Heart right ventricle (tissue), 16 donors: Measurements from ENCODE around the gene ACVR1. TPM values are rescaled to one million over a fixed set of nuclear protein-coding genes. Genes with fewer than 3 reads are reported as not detected.

ENCODE experiments used
- ATAC-seq, 8 donors: fragments of 200-7000 bp; cut with Tn5 transposase; one replicate each; pipeline ENCODE4 v1.9.1; 2020; ENCODE audit warnings: mild to moderate bottlenecking in 8 of 8, moderate library complexity in 8 of 8, moderate number of reproducible peaks in 1 of 8
- DNase-seq, 2 donors: peaks; one replicate each; pipeline ENCODE4 v3.0.0-alpha.2; 2020
- H3K27ac ChIP-seq, 10 donors: fragments of 200-600 bp; sonication (generic) in 2 of 10; one replicate each; pipeline versions ENCODE4 v1.5.0 to v1.8.0; 2020 to 2022; ENCODE audit warnings: mild to moderate bottlenecking in 3 of 10
- H3K27me3 ChIP-seq, 7 donors: fragments of 200-600 bp; one replicate each; pipeline ENCODE4 v1.8.0; 2021 to 2022; ENCODE audit warnings: mild to moderate bottlenecking in 2 of 7
- H3K36me3 ChIP-seq, 9 donors: fragments of 200-600 bp; sonication (generic) in 1 of 9; one replicate each; pipeline versions ENCODE4 v1.5.0 to v1.8.0; 2020 to 2022; ENCODE audit warnings: mild to moderate bottlenecking in 2 of 9
- H3K4me1 ChIP-seq, 9 donors: fragments of 200-600 bp; sonication (generic) in 1 of 9; one replicate each; pipeline versions ENCODE4 v1.5.0 to v1.8.0; 2020 to 2022; ENCODE audit warnings: mild to moderate bottlenecking in 4 of 9
- H3K4me3 ChIP-seq, 10 donors: fragments of 200-600 bp; sonication (generic) in 2 of 10; one replicate each; pipeline versions ENCODE4 v1.5.0 to v1.8.0; 2020 to 2022; ENCODE audit warnings: mild to moderate bottlenecking in 7 of 10, moderate library complexity in 2 of 10
- H3K9me3 ChIP-seq, 11 donors: fragments of 200-600 bp in 10 of 11; sonication (generic) in 2 of 11; one replicate each; pipeline versions ENCODE4 v1.5.0 to v1.8.0; 2013 to 2022; ENCODE audit warnings: mild to moderate bottlenecking in 2 of 11, control low read depth in 1 of 11, moderate library complexity in 1 of 11
- CTCF ChIP-seq, 9 donors: fragments of 200-600 bp; sonication (generic) in 2 of 9; IDR thresholded peaks; one replicate each; pipeline versions ENCODE4 v1.5.0 to v1.8.0; 2021 to 2022; ENCODE audit warnings: antibody characterized with exemption in 9 of 9, mild to moderate bottlenecking in 5 of 9, moderate library complexity in 1 of 9
- WGBS, 2 donors: extraction: QIAGEN DNeasy Blood & Tissue Kit; methylation state at CpG; one replicate each; pipeline ENCODE4 v1.1.7; 2013; ENCODE audit warnings: inconsistent platforms in 1 of 2; 5-methylcytosine and 5-hydroxymethylcytosine counted together
- intact Hi-C, 10 donors: fragments of 100-400 bp; cut with DNase I; formaldehyde crosslinking; loops; one replicate each; pipeline versions ENCODE4 v1.11.1 to v1.14.2; 2022
- long read RNA-seq, 3 donors: library from polyadenylated mRNA; unstranded; transcript quantifications; one replicate each; pipeline ENCODE4 v2.0.0, GENCODE V29; 2020 to 2021
- polyA plus RNA-seq, 2 donors: library from polyadenylated mRNA; stranded (reverse); fragments of 200-250 nt; gene quantifications; one replicate each; pipeline ENCODE4 v1.2.3, GENCODE V29; 2013
- total RNA-seq, 10 donors: library from RNA; stranded (reverse); fragmentation: NEBNext Ultra II Directional in 3 of 10; extraction: Animal tissue kit (Norgen Biotek cat#: 25700) in 3 of 10; gene quantifications; one replicate each; pipeline versions ENCODE4 v1.2.1 to v1.2.4, GENCODE V29; 2021 to 2023
- donor health status: Arrhythmogenic right ventricular cardiomyopathy.
- donor health status: ischemic (EF 13 %, LVEDD 7.1; RV severe dilation, severe dysfunction).
- donor health status: healthy with polysubstance abuse.
- donor health status: DM: no; HTN: yes; CAD: no.
- donor health status: DM: no; HTN: no; CAD: no.
- donor health status: ischemic (EF 25% LVEDD 6.9; RV normal size, moderate dysfunction).
- donor health status: ischemic (EF 25% LVEDD 5.7; RV mildly dilated, moderate dysfunction).
- donor health status: healthy.
- donor health status: DM: yes; HTN: yes; CAD: no.
- donor health status: Ischemic cardiomyopathy.
- donor health status: ischemic (EF 35%, LVEDD 5.7; RV mildly dilated, moderate dysfunction).
- donor health status: nonischemic (EF 11% LVEDD 7.7; RV severe dilation, severe dysfunction).
- donor health status: DM: yes; HTN: yes; CAD: no.
- donor health status: PGD.
- donor health status: ischemic (EF 29% LVEDD 5.4; RV normal size, mild dysfunction).
- donor health status: nonischemic (EF 23%, LVEDD 6.1; RV moderate dilation, normal function).

ACVR1 gene
- total RNA-seq: 10 to 100 TPM; 15.6 to 32.7 (median 23.0) TPM
- polyA plus RNA-seq: 10 to 100 TPM in 1 of 2 donors, 1 to 10 TPM in 1; 4.2 to 13.1 TPM
- long read RNA-seq, donor 1, transcript ACVR1-207 (11 exons, 2,861 nt): major isoform, 17 of 30 reads
- long read RNA-seq, donor 1, partial matches to known transcripts: 4 of 30 reads
- long read RNA-seq, donor 1, other reads (novel, unspliced or antisense): 9 of 30 reads
- long read RNA-seq, donor 2, transcript ACVR1-207 (11 exons, 2,861 nt): major isoform, 18 of 47 reads
- long read RNA-seq, donor 2, partial matches to known transcripts: 7 of 47 reads
- long read RNA-seq, donor 2, other reads (novel, unspliced or antisense): 22 of 47 reads
- long read RNA-seq, donor 3, transcript ACVR1-207 (11 exons, 2,861 nt): major isoform, 10 of 30 reads
- long read RNA-seq, donor 3, partial matches to known transcripts: 10 of 30 reads
- long read RNA-seq, donor 3, other reads (novel, unspliced or antisense): 10 of 30 reads

DNA sequence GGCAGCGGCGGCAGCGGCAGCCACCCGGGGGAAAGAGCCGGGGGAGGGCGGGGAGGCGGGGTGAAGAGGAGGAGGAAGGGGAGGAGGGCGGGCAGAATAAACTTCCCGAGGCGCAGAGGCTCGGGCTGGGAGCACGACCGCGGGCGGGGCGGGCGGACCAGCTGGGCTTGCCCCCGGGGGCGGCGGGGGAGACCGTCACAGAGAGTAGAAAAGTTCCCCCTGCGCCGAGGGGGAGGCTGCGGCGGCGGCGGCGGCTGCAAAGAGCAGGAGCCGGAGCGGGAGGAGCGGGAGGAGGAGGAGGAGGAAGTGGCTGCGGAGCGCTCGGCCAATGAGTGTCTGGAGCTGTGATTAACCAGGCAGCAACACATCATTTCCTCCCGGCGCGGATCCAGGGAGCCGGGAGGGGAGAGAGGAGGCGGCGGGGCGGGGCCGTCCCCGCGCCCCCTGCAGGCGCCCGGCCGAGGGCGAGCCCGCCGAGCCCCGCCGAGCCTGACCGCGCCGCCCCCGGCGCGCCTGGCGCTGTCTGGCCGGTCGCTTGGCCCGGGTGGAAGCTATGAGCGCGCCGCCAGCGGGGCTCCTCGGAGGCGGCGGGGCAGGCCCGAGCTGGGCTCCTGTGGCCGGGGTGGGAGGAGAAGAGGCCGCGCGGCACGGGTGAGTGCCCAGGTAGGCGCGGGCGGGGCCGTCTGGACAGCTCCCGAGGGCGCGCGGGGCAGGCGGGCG lies at the start of gene ACVR1:
Gene ACVR1 (minus strand): TSS at position 265 of the 720 bp plus-strand sequence. CDS start 76,837 bp downstream, outside the sequence.
- H3K27me3 ChIP-seq: no peaks in the 10 kb centered on the region
- H3K36me3 ChIP-seq: no peaks in the 10 kb centered on the region
- H3K4me3 ChIP-seq: peak within 1 kb of the TSS; percentile 51 to 92 (median 85)
- peak within 1 kb of the TSS; percentile 89 to 98 (median 96) for H3K27ac ChIP-seq
- peak in 8 of 9 donors; percentile 28 to 63 (median 47) for TF ChIP-seq CTCF (IDR thresholded peaks at IDR 0.05)
- H3K4me1 ChIP-seq: peaks cover 2 to 47% (median 25%) of the 10 kb centered on the region in 9 donors
- peak; percentile 95 to 97 for DNase-seq
- intact Hi-C loops: loop anchor here in 7 of 10 donors (2.0 to 10.0 kb wide), 10 partner anchors 34 to 131 kb away; no protein-coding TSS in a partner anchor
- WGBS, 2 donors: 1% methylated on average over 58 to 85 of the region's 85 CpGs
- peak; percentile 94 to 98 (median 97) for ATAC-seq
- no peaks in the 10 kb centered on the region for H3K9me3 ChIP-seq

DNA sequence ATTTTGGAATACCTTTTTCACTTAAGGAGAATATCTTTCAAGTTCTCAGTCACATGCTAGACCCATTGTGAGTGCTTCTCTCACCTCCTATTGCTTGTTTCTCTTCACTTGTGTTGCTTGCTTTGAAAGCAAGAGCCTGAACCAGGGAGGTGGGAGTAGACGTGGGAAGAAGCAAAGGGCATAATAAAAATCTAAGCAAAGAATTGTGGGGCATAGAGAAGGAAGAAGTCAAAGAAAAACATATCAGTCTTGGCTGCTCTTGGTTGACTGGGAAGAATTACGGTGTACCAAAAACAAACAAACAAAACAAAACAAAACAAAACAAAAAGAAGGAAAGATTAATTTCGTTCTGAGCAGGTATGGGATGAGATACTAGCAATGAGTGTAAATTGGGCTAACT lies 48.9 kb upstream of the ACVR1 start:
- DNase-seq (no peak), ATAC-seq (no peak)
- Histone ChIP-seq H3K4me1 (no peaks in the 10 kb centered on the region), H3K27me3 (no peaks in the 10 kb centered on the region), H3K9me3 (peaks cover 0 to 9% (median 0%) of the 10 kb centered on the region in 11 donors), H3K4me3 (no peak overlapping the region), H3K36me3 (no peaks in the 10 kb centered on the region), H3K27ac (no peak overlapping the region)
- WGBS, 2 donors: 85 to 89% methylated on average over 3 of the region's 3 CpGs
- no peak for TF ChIP-seq CTCF (IDR thresholded peaks at IDR 0.05)
- intact Hi-C loops: no loop called here

DNA sequence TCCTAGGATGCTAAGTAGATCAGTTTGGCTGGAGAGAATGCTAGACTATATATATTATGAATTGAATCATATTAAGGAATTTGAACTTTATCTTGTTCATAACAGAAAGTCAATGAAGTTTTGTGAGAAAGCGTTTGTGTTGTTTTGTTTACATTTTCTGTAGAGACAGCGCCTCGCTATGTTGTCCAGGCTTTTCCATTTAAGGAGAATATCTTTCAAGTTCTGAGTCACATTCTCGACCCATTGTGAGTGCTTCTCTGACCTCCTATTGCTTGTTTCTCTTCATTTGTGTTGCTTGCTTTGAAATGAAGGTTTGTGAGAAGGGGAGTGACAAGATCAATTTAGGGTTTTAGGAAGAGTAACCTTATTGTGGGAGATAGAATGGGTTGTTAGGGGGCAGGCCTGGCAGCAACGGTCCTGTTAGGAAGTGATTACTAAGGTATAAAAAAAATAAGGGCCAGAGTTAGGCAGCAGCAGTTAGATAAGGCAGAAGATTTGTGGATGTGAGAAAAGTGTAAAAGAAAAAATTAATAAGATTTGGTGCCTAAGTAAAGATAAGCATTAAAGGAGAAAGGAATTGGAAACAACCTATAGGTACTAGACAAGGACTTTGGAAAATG lies 47.6 kb upstream of the ACVR1 start:
- TF ChIP-seq CTCF (IDR thresholded peaks at IDR 0.05): no peak
- intact Hi-C loops: no loop called here
- WGBS, 2 donors: 68 to 73% methylated on average over 5 of the region's 5 CpGs

DNA sequence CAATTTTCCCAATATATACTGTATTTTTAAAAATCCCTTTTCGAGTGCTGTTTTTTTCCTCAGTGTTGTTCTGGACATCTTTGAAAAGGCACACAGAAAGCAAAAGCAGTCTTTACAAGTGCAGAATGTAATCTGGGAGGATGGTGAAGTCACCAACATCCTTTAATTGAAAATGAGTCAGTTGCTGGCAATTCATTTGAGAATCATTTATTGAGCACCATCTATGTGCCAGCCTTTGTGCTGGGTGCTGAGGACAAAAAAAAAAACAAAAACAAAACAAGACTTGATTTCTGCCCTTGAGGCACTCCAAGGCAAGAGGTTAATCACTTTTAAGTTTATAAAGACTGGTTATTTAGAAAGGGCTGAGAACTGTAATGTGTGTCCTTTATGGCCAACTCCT lies 46.7 kb upstream of the ACVR1 start:
- intact Hi-C loops: no loop called here
- Histone ChIP-seq H3K4me3 (no peak overlapping the region), H3K36me3 (no peaks in the 10 kb centered on the region), H3K27ac (no peak overlapping the region), H3K27me3 (no peaks in the 10 kb centered on the region), H3K9me3 (peaks cover 0 to 3% (median 0%) of the 10 kb centered on the region in 11 donors), H3K4me1 (no peaks in the 10 kb centered on the region)
- ATAC-seq (no peak), DNase-seq (no peak)
- TF ChIP-seq CTCF (IDR thresholded peaks at IDR 0.05): no peak
- 90% methylated on average over 1 of the region's 1 CpG for WGBS, 2 donors

More for the DNA sequence above, 47.6 kb upstream of the ACVR1 start:
- DNase-seq (no peak), ATAC-seq (no peak)
- Histone ChIP-seq H3K27ac (no peak overlapping the region), H3K4me1 (no peaks in the 10 kb centered on the region), H3K9me3 (peaks cover 0 to 1% (median 0%) of the 10 kb centered on the region in 11 donors), H3K27me3 (no peaks in the 10 kb centered on the region), H3K36me3 (no peaks in the 10 kb centered on the region), H3K4me3 (no peak overlapping the region)
